AG04450 (cell line): ENCODE results near the gene SLC45A1. TPM values are rescaled to one million over a fixed set of nuclear protein-coding genes. Genes with fewer than 3 reads are reported as not detected.

Experiments
- CTCF ChIA-PET: fragments of 300-600, 350-600 bp; formaldehyde crosslinking; extraction: SDS; loops from one replicate; lab custom pipeline; 2022; ENCODE audit warnings: antibody characterized with exemption, inconsistent platforms; lab: Charles Lee
- POLR2A ChIA-PET: fragments of 350-600 bp; formaldehyde crosslinking; extraction: SDS; loops from one replicate; lab custom pipeline; 2021; ENCODE audit warnings: antibody characterized with exemption, inconsistent platforms; lab: Yijun Ruan, JAX
- DNase-seq: peaks from one replicate; pipeline ENCODE4 v3.0.0-alpha.2; 2011; ENCODE audit warnings: low read depth, low spot score
- H3K27ac ChIP-seq: one replicate; pipeline ENCODE4 v1.5.1; 2012; ENCODE audit warnings: low read depth, low read length, control low read depth
- H3K27me3 ChIP-seq: one replicate; pipeline ENCODE4 v1.6.0; 2012; ENCODE audit warnings: low read length; ENCODE audit not compliant: control insufficient read depth, insufficient read depth
- H3K4me3 ChIP-seq: 2 replicates; pipeline ENCODE4 v1.5.1; 2011; ENCODE audit warnings: mild to moderate bottlenecking, low read depth, low read length, control low read depth
- H3K9me3 ChIP-seq: 2 replicates; pipeline ENCODE4 v1.5.1; 2012; ENCODE audit warnings: low read length; ENCODE audit not compliant: control insufficient read depth, insufficient read depth
- polyA plus RNA-seq: library from polyadenylated mRNA; depleted of rRNA; stranded (reverse); fragments of >200 nt; gene quantifications from 2 replicates; pipeline ENCODE4 v1.2.3, GENCODE V29; 2011
- TF ChIP-seq, protein P1 (sequence below): IDR thresholded peaks from 2 replicates; pipeline ENCODE4 v1.5.1; 2011; ENCODE audit warnings: low read depth, low read length, control low read depth, inconsistent platforms

SLC45A1 gene
- polyA plus RNA-seq, 1 experiment: 1.5 TPM

DNA sequence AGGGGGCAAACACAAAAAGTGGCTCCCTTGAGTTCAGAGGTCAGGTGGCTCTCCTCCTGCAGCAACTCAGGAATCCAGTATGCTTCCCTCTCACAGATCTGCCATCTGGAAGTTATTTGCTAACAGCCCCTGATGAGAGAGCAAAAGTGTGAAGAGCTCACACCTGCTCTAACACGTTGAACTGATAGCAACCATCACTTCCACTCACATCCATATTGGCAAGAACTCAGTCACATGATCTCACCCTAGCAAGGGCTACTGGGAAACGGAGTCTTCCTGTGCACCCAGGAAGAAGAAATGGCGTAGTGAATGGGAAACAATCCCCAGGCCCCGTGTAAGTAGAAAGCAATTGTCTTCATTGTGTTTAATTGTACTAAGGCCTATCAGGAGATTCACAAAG, 20.7 kb upstream of the SLC45A1 start:
- TF ChIP-seq, protein P1, sequence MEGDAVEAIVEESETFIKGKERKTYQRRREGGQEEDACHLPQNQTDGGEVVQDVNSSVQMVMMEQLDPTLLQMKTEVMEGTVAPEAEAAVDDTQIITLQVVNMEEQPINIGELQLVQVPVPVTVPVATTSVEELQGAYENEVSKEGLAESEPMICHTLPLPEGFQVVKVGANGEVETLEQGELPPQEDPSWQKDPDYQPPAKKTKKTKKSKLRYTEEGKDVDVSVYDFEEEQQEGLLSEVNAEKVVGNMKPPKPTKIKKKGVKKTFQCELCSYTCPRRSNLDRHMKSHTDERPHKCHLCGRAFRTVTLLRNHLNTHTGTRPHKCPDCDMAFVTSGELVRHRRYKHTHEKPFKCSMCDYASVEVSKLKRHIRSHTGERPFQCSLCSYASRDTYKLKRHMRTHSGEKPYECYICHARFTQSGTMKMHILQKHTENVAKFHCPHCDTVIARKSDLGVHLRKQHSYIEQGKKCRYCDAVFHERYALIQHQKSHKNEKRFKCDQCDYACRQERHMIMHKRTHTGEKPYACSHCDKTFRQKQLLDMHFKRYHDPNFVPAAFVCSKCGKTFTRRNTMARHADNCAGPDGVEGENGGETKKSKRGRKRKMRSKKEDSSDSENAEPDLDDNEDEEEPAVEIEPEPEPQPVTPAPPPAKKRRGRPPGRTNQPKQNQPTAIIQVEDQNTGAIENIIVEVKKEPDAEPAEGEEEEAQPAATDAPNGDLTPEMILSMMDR: no peak
- H3K4me3 ChIP-seq: no peak overlapping the region
- H3K9me3 ChIP-seq: no peaks in the 10 kb centered on the region
- no peak for DNase-seq
- ChIA-PET POLR2A (no interaction called here), CTCF (no interaction called here)
- H3K27me3 ChIP-seq: no peaks in the 10 kb centered on the region
- H3K27ac ChIP-seq: no peak overlapping the region

DNA sequence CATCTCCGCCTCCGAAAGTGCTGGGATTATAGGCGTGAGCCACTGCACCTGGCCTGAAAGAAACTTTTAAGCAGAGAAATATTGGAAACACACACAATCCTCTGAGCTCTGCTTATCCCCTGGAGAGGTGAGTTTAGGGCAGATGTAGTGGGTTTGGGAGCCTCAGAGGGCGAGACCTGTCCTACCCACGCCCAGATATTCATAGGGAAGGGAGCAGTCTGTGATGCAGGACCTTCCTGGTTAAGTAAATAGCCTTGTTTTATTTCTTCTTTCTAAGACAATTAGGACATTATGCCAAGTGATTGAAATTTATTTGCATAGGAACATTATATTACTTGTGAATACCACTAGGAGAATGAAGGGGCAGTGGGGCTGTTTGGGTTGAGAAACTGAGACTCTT, 18.0 kb upstream of the SLC45A1 start:
- no peak for DNase-seq
- ChIA-PET CTCF (no interaction called here), POLR2A (no interaction called here)
- Histone ChIP-seq H3K9me3 (no peaks in the 10 kb centered on the region), H3K27ac (no peak overlapping the region), H3K27me3 (no peaks in the 10 kb centered on the region), H3K4me3 (no peak overlapping the region)
- TF ChIP-seq, protein P1: no peak

DNA sequence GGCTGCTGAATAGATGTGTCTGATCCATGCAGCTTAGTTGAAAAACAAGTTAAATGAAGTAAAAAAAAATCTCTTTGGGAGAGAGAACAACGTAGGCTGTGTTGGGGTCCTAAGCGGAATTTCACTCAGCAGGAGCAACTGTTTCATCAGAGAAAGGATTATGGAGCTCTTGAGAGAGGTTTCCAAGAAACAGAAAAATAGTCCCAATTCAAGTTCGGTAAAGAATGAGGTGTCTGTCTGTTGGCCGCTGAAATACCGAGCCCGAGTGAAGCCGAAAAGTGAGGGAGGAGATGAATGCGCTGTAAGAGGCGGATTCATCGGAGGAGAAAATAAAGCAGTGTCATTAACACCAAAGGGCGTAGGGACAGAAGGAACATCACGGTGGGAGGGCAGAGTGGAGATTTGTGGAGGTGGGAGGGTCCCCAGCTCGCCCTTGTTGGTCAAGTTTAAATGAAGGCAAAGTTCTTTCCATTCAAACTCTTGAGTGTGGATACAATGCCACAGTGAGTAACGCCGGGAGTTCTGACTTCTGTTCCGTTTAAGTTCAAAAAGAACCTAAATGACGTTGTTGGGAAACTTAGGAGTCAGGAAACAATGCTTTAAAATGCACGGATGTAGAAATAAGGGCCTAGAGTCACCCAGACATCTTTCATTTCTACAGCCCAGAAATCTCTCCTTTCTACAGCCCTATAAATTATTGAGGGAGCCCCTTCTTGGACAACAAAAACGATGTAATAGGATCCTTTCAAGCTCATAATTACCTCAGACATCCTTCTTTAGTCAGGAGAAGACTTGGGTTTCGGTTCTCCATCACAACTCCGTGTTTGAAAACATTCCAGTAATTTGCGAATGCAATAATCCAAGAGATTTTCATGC, 15.6 kb upstream of the SLC45A1 start:
- Histone ChIP-seq H3K27ac (no peak overlapping the region), H3K27me3 (no peaks in the 10 kb centered on the region), H3K9me3 (no peaks in the 10 kb centered on the region), H3K4me3 (no peak overlapping the region)
- ChIA-PET CTCF (interaction anchor here (0.5 to 2.1 kb wide), 9 partner anchors 12 to 327 kb away, joined by 3 to 15 read pairs (median 4); no protein-coding TSS in a partner anchor), POLR2A (interaction anchor here (0.6 to 1.3 kb wide), 3 partner anchors 105 to 290 kb away, joined by 3 to 4 read pairs (median 3); no protein-coding TSS in a partner anchor)
- no peak for DNase-seq
- TF ChIP-seq, protein P1: no peak

DNA sequence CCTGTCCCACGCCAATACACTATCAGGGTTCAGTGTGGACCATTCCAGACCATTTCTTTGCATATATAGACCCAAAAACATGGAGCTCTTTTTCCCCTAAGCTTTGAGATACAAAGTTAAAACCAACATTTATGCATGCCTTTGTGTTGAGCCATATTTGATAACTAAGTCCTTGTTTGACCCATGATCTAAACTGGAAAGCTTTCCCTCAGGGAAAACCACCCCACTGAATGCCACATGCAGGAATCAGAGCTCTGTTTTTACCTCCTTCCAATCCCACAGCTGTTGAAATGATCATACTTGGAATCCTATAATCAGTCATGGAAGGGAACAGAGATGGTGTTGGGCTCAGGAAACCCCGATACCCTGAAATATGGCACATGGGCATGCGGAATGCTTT, 14.8 kb upstream of the SLC45A1 start:
- POLR2A ChIA-PET: interaction anchor here (0.6 to 1.3 kb wide), 3 partner anchors 105 to 291 kb away, joined by 3 to 4 read pairs (median 3); no protein-coding TSS in a partner anchor
- no peaks in the 10 kb centered on the region for H3K27me3 ChIP-seq
- no peaks in the 10 kb centered on the region for H3K9me3 ChIP-seq
- peak; percentile 56 for DNase-seq
- H3K4me3 ChIP-seq: no peak overlapping the region
- peak overlapping the region; percentile 48 for H3K27ac ChIP-seq
- TF ChIP-seq, protein P1: no peak
- CTCF ChIA-PET: interaction anchor here (0.5 to 2.1 kb wide), 8 partner anchors 12 to 328 kb away, joined by 3 to 15 read pairs (median 4); no protein-coding TSS in a partner anchor

DNA sequence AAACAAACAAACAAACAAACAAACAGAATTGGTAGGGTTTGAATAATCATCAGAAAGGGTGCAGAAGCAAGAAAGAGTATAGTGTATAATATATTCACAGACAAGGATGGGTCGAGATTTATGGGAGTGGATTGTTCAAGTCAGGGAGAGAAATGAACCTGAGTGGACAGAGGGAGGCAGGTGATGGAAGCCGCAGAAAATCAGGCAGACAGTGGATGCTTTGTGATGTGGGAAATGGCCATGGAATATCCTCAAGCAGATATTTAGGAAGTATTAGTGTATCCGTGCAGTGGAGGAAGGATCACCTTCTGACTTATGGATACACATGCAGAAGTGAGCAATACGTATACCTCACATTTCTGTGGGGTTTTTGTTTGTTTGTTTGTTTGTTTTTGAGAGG, 14.0 kb upstream of the SLC45A1 start:
- CTCF ChIA-PET: interaction anchor here (2.1 kb wide), 2 partner anchors 11 to 289 kb away, joined by 13 to 15 read pairs; no protein-coding TSS in a partner anchor
- DNase-seq: no peak
- no peak overlapping the region for H3K27ac ChIP-seq
- no peak overlapping the region for H3K4me3 ChIP-seq
- TF ChIP-seq, protein P1: no peak
- POLR2A ChIA-PET: no interaction called here
- no peaks in the 10 kb centered on the region for H3K9me3 ChIP-seq
- H3K27me3 ChIP-seq: no peaks in the 10 kb centered on the region
